ENCODE results near the gene ZNF366. TPM values are rescaled to one million over a fixed set of nuclear protein-coding genes. Genes with fewer than 3 reads are reported as not detected.

ZNF366 gene
- total RNA-seq, 4 donors from 2014 or later, result 0.70 to 2.5 (median 1.3) TPM

GRCh38 chr5:72412283-72413055 lies 94.7 kb downstream of the ZNF366 start:
- H3K27me3 ChIP-seq, result no peaks in the 10 kb centered on the region
- no peaks in the 10 kb centered on the region for H3K36me3 ChIP-seq
- no peak for DNase-seq
- no peak for TF ChIP-seq POLR2A (IDR thresholded peaks at IDR 0.05)
- TF ChIP-seq, protein P1, sequence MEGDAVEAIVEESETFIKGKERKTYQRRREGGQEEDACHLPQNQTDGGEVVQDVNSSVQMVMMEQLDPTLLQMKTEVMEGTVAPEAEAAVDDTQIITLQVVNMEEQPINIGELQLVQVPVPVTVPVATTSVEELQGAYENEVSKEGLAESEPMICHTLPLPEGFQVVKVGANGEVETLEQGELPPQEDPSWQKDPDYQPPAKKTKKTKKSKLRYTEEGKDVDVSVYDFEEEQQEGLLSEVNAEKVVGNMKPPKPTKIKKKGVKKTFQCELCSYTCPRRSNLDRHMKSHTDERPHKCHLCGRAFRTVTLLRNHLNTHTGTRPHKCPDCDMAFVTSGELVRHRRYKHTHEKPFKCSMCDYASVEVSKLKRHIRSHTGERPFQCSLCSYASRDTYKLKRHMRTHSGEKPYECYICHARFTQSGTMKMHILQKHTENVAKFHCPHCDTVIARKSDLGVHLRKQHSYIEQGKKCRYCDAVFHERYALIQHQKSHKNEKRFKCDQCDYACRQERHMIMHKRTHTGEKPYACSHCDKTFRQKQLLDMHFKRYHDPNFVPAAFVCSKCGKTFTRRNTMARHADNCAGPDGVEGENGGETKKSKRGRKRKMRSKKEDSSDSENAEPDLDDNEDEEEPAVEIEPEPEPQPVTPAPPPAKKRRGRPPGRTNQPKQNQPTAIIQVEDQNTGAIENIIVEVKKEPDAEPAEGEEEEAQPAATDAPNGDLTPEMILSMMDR (IDR thresholded peaks at IDR 0.05), result no peak
- no peaks in the 10 kb centered on the region for H3K4me1 ChIP-seq
- no peak overlapping the region for H3K27ac ChIP-seq
- no peaks in the 10 kb centered on the region for H3K9me3 ChIP-seq
- H3K4me3 ChIP-seq, result no peak overlapping the region

- no peak overlapping the region for H3K27ac ChIP-seq
- H3K27me3 ChIP-seq, result no peaks in the 10 kb centered on the region
- no peak overlapping the region for H3K4me3 ChIP-seq
- TF ChIP-seq, protein P1 (IDR thresholded peaks at IDR 0.05), result no peak
- no peak for TF ChIP-seq POLR2A (IDR thresholded peaks at IDR 0.05)
- no peaks in the 10 kb centered on the region for H3K9me3 ChIP-seq
- no peak for DNase-seq
- no peaks in the 10 kb centered on the region for H3K36me3 ChIP-seq
- H3K4me1 ChIP-seq, result no peaks in the 10 kb centered on the region
These were observed 96.4 kb downstream of the ZNF366 start for GRCh38 chr5:72410688-72411295.

- Histone ChIP-seq H3K36me3 (no peaks in the 10 kb centered on the region), H3K27me3 (no peaks in the 10 kb centered on the region), H3K4me3 (no peak overlapping the region), H3K27ac (no peak overlapping the region), H3K9me3 (no peaks in the 10 kb centered on the region), H3K4me1 (no peaks in the 10 kb centered on the region)
- TF ChIP-seq, protein P1 (IDR thresholded peaks at IDR 0.05), result no peak
- DNase-seq, result no peak
These were observed 98.6 kb downstream of the ZNF366 start for GRCh38 chr5:72408603-72409002.

GRCh38 chr5:72408127-72408526 lies 99.1 kb downstream of the ZNF366 start:
- no peak overlapping the region for H3K4me3 ChIP-seq
- no peak for DNase-seq
- TF ChIP-seq, protein P1 (IDR thresholded peaks at IDR 0.05), result no peak
- TF ChIP-seq POLR2A (IDR thresholded peaks at IDR 0.05), result no peak
- H3K9me3 ChIP-seq, result no peaks in the 10 kb centered on the region
- no peak overlapping the region for H3K27ac ChIP-seq
- no peaks in the 10 kb centered on the region for H3K4me1 ChIP-seq
- H3K36me3 ChIP-seq, result no peaks in the 10 kb centered on the region
- no peaks in the 10 kb centered on the region for H3K27me3 ChIP-seq

- Histone ChIP-seq H3K4me3 (no peak overlapping the region), H3K4me1 (no peaks in the 10 kb centered on the region)
- no peak for TF ChIP-seq POLR2A (IDR thresholded peaks at IDR 0.05)
- TF ChIP-seq, protein P1 (IDR thresholded peaks at IDR 0.05), result no peak
These were observed 99.7 kb downstream of the ZNF366 start for GRCh38 chr5:72407541-72407940.

More at GRCh38 chr5:72407541-72407940, 99.7 kb downstream of the ZNF366 start:
- Histone ChIP-seq H3K36me3 (no peaks in the 10 kb centered on the region), H3K27ac (no peak overlapping the region), H3K27me3 (no peaks in the 10 kb centered on the region), H3K9me3 (no peaks in the 10 kb centered on the region)
- no peak for DNase-seq
